HepG2 (cell line): ENCODE results near the gene CLASRP. TPM values are rescaled to one million over a fixed set of nuclear protein-coding genes. Genes with fewer than 3 reads are reported as not detected.

Experiments used
- AKAP8 ChIP-seq: sonication (generic); formaldehyde crosslinking; IDR thresholded peaks from 2 replicates; pipeline ENCODE4 v1.5.1; 2020; ENCODE audit warnings: mild to moderate bottlenecking, missing genetic modification reagents
- BORCS8-MEF2B ChIP-seq: sonication (generic); formaldehyde crosslinking; IDR thresholded peaks from 2 replicates; pipeline ENCODE4 v1.8.0; 2022; ENCODE audit warnings: mild to moderate bottlenecking, missing genetic modification reagents
- CBX2 ChIP-seq, 2 experiments: fragments of 200-600 bp in 1 of 2; sonication (generic); formaldehyde crosslinking in 1 of 2; IDR thresholded peaks; 2 replicates each; pipeline versions ENCODE4 v1.7.0 to v1.8.1; 2018 to 2022; ENCODE audit warnings: low read depth in 2 of 2, low read length in 1 of 2, mild to moderate bottlenecking in 1 of 2, missing genetic modification reagents in 1 of 2
- FOXC1 ChIP-seq: sonication (generic); formaldehyde crosslinking; IDR thresholded peaks from 2 replicates; pipeline ENCODE4 v1.8.0; 2022; ENCODE audit warnings: mild to moderate bottlenecking, missing genetic modification reagents, borderline replicate concordance
- FOXM1 ChIP-seq: sonication (generic); formaldehyde crosslinking; IDR thresholded peaks from 2 replicates; pipeline ENCODE4 v1.5.0; 2020; ENCODE audit warnings: missing genetic modification reagents
- HMGA1 ChIP-seq: sonication (generic); formaldehyde crosslinking; conservative IDR thresholded peaks from 2 replicates; pipeline ENCODE4 v1.4.0; 2020; ENCODE audit warnings: missing genetic modification reagents
- HOXA3 ChIP-seq: sonication (generic); formaldehyde crosslinking; IDR thresholded peaks from 2 replicates; pipeline ENCODE4 v1.5.0; 2020; ENCODE audit warnings: missing genetic modification reagents
- KLF13 ChIP-seq: sonication (generic); formaldehyde crosslinking; IDR thresholded peaks from 2 replicates; pipeline ENCODE4 v1.4.0; 2020; ENCODE audit warnings: mild to moderate bottlenecking, missing genetic modification reagents
- KLF15 ChIP-seq: sonication (generic); formaldehyde crosslinking; IDR thresholded peaks from 2 replicates; pipeline ENCODE4 v1.8.1; 2023; ENCODE audit warnings: borderline replicate concordance, mild to moderate bottlenecking, inconsistent platforms, missing genetic modification reagents, mixed read lengths
- MLLT10 ChIP-seq: sonication (generic); formaldehyde crosslinking; IDR thresholded peaks from 2 replicates; pipeline ENCODE4 v1.4.0; 2020; ENCODE audit warnings: missing genetic modification reagents
- TEAD3 ChIP-seq: optimal IDR thresholded peaks from 2 replicates; pipeline ENCODE3; 2016; ENCODE audit warnings: borderline replicate concordance
- TIGD3 ChIP-seq: sonication (generic); formaldehyde crosslinking; IDR thresholded peaks from 2 replicates; pipeline ENCODE4 v1.5.1; 2020; ENCODE audit warnings: mild to moderate bottlenecking, missing genetic modification reagents, borderline replicate concordance
- YEATS2 ChIP-seq: sonication (generic); formaldehyde crosslinking; IDR thresholded peaks from 2 replicates; pipeline ENCODE4 v1.4.0; 2020; ENCODE audit warnings: missing genetic modification reagents, borderline replicate concordance
- ZBTB38 ChIP-seq: sonication (generic); formaldehyde crosslinking; IDR thresholded peaks from 2 replicates; pipeline ENCODE4 v1.5.1; 2020; ENCODE audit warnings: mild to moderate bottlenecking, missing genetic modification reagents
- ZFYVE20 ChIP-seq: sonication (generic); formaldehyde crosslinking; IDR thresholded peaks from 2 replicates; pipeline ENCODE4 v1.8.0; 2023; ENCODE audit warnings: low read depth, mild to moderate bottlenecking, moderate library complexity, missing genetic modification reagents, borderline replicate concordance
- ZKSCAN8 ChIP-seq: IDR thresholded peaks from 2 replicates; pipeline ENCODE4 v1.6.1; 2016; ENCODE audit warnings: borderline replicate concordance, missing genetic modification reagents, missing compliant biosample characterization
- ZMYM4 ChIP-seq: sonication (generic); formaldehyde crosslinking; IDR thresholded peaks from 2 replicates; pipeline ENCODE4 v1.8.1; 2023; ENCODE audit warnings: mild to moderate bottlenecking, missing genetic modification reagents
- ZNF124 ChIP-seq: sonication (generic); formaldehyde crosslinking; IDR thresholded peaks from 2 replicates; pipeline ENCODE4 v1.4.0; 2020; ENCODE audit warnings: missing genetic modification reagents
- ZNF143 ChIP-seq: sonication (generic); formaldehyde crosslinking; IDR thresholded peaks from 2 replicates; pipeline ENCODE4 v1.4.0; 2020; ENCODE audit warnings: missing genetic modification reagents
- ZNF749 ChIP-seq: sonication (generic); formaldehyde crosslinking; IDR thresholded peaks from 2 replicates; pipeline ENCODE4 v1.8.0; 2022; ENCODE audit warnings: mild to moderate bottlenecking, missing genetic modification reagents, moderate library complexity, borderline replicate concordance
- polyA plus RNA-seq, 8 experiments: library from polyadenylated mRNA; depleted of rRNA in 3 of 8; stranded (reverse) in 7 of 8; unstranded in 1 of 8; fragments of >200 nt; fragmentation: Illumina TruSeq in 4 of 8; extraction: Trizol in 4 of 8; gene quantifications; 2 replicates each; pipeline versions ENCODE4 v1.2.1 to v1.2.3, GENCODE V29; 2011 to 2016; ENCODE audit warnings: low read depth in 4 of 8, missing spikeins in 1 of 8, mixed read lengths in 1 of 8; ENCODE audit not compliant: insufficient read depth in 1 of 8
- total RNA-seq, 5 experiments: library from RNA; depleted of rRNA; stranded (reverse); fragments of >200 nt; fragmentation: Illumina TruSeq; extraction: Trizol; gene quantifications; 2 replicates each; pipeline ENCODE4 v1.2.3, GENCODE V29; 2016; ENCODE audit warnings: low read depth in 1 of 5
- TF ChIP-seq, protein P1 (sequence below): fragments of 450-650 bp; IDR thresholded peaks from 2 replicates; pipeline ENCODE4 v1.6.1; 2017; ENCODE audit warnings: mild to moderate bottlenecking
- TF ChIP-seq, protein P2 (sequence below): sonication (generic); formaldehyde crosslinking; IDR thresholded peaks from 2 replicates; pipeline ENCODE4 v1.4.0; 2020; ENCODE audit warnings: missing genetic modification reagents

CLASRP gene
- total and polyA plus RNA-seq, 2 of the 13 experiments (the other 11 are each of a cell fraction or from before 2014, with no cell fraction given), result 32.0 to 51.4 TPM

DNA sequence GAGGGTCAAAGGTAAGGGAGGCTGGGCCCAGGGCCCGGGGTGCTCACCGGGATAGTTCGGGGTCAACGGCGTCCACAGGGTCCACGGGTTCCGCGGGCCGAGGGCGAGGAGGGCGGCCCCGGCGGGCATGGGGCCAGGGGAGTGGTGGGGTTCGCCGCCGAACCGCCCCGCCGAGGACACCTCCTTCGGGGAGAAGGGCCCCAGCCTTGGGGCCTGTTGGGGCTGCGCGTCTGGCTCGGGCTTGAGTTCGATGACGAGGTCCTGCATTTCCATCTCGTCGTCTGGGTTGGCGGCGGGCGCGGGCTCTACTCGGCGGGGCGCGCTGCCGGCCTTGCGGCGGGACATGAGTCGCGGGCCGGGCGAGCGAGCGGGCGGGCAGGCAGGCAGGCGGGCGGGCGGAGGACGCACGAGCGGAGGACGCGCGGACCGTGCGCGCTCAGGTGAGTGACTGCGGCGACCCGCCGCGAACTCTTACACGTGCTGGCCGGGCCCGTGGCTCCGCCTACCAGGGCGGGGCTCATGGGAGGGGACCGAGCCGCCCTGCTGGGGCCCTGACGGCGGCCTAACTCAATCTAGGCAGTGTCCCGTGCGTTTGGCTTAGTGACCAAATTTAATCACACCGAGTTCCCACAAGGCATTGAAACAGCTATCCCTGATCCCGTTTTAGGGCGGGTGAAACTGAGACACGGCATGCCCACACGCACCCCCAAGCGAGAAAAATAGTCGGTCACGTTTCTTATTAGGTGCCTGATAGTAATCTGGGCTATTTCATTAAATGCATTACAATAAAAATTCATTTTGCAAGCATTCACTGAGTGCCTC lies 37.4 kb downstream of the CLASRP start, which contains the start of gene ZNF296 (continued):
- TF ChIP-seq TIGD3 (no peak), TEAD3 (CRISPR knock-in tag) (peak; percentile 10), MLLT10 (CRISPR knock-in tag) (no peak), HOXA3 (CRISPR knock-in tag) (peak; percentile 79; the same call in 1 of the 2 replicates), AKAP8 (CRISPR knock-in tag) (0 out of 2 replicates have a peak, but pooled peaks have one; percentile 57), ZNF143 (no peak), ZMYM4 (CRISPR knock-in tag) (no peak; the same call in 1 of the 2 replicates), ZFYVE20 (CRISPR knock-in tag) (0 out of 2 replicates have a peak, but pooled peaks have one; percentile 20), BORCS8-MEF2B (CRISPR knock-in tag) (no peak), FOXC1 (CRISPR knock-in tag) (0 out of 2 replicates have a peak, but pooled peaks have one; percentile 23), ZNF124 (CRISPR knock-in tag) (no peak), KLF15 (CRISPR knock-in tag) (no peak), YEATS2 (CRISPR knock-in tag) (no peak), KLF13 (no peak), ZNF749 (no peak), ZKSCAN8 (no peak), HMGA1 (CRISPR knock-in tag) (no peak), ZBTB38 (CRISPR knock-in tag) (peak; percentile 47), CBX2 (IDR thresholded peaks at IDR 0.05; ENCODE audit: low read depth, low read length) (no peak), CBX2 (CRISPR knock-in tag; IDR thresholded peaks at IDR 0.05; ENCODE audit: low read depth) (no peak), FOXM1 (no peak)
- TF ChIP-seq, protein P1, sequence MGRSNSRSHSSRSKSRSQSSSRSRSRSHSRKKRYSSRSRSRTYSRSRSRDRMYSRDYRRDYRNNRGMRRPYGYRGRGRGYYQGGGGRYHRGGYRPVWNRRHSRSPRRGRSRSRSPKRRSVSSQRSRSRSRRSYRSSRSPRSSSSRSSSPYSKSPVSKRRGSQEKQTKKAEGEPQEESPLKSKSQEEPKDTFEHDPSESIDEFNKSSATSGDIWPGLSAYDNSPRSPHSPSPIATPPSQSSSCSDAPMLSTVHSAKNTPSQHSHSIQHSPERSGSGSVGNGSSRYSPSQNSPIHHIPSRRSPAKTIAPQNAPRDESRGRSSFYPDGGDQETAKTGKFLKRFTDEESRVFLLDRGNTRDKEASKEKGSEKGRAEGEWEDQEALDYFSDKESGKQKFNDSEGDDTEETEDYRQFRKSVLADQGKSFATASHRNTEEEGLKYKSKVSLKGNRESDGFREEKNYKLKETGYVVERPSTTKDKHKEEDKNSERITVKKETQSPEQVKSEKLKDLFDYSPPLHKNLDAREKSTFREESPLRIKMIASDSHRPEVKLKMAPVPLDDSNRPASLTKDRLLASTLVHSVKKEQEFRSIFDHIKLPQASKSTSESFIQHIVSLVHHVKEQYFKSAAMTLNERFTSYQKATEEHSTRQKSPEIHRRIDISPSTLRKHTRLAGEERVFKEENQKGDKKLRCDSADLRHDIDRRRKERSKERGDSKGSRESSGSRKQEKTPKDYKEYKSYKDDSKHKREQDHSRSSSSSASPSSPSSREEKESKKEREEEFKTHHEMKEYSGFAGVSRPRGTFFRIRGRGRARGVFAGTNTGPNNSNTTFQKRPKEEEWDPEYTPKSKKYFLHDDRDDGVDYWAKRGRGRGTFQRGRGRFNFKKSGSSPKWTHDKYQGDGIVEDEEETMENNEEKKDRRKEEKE, result no peak
- TF ChIP-seq, protein P2, sequence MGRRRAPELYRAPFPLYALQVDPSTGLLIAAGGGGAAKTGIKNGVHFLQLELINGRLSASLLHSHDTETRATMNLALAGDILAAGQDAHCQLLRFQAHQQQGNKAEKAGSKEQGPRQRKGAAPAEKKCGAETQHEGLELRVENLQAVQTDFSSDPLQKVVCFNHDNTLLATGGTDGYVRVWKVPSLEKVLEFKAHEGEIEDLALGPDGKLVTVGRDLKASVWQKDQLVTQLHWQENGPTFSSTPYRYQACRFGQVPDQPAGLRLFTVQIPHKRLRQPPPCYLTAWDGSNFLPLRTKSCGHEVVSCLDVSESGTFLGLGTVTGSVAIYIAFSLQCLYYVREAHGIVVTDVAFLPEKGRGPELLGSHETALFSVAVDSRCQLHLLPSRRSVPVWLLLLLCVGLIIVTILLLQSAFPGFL (CRISPR knock-in tag), result no peak
